Naive thymus-derived CD4-positive, alpha-beta T cell (primary cell): ENCODE measurements around the gene OR1J4. TPM values are rescaled to one million over a fixed set of nuclear protein-coding genes. Genes with fewer than 3 reads are reported as not detected.
A peak's percentile ranks its signal among the peaks of the same experiment; 100 is the strongest.

Source experiments
- ATAC-seq: fragments of 150-1000 bp; cut with Tn5 transposase; 2 replicates; pipeline ENCODE4 v1.10.0; 2021; ENCODE audit warnings: mild to moderate bottlenecking, moderate library complexity
- CTCF ChIA-PET: fragments of 350-600 bp; sonication (Branson Sonifier 250); formaldehyde crosslinking; loops from one replicate; lab custom pipeline; 2021; ENCODE audit warnings: antibody characterized with exemption; lab: Charles Lee
- POLR2A ChIA-PET: fragments of 350-600 bp; sonication (Branson Sonifier 250); formaldehyde crosslinking; loops from one replicate; lab custom pipeline; 2021; ENCODE audit warnings: antibody characterized with exemption, inconsistent platforms; lab: Charles Lee
- DNase-seq, 9 donors: peaks; one replicate each; pipeline versions ENCODE4 v3.0.0 to v3.0.0-alpha.2; 2020 to 2022; ENCODE audit warnings: mixed read lengths in 1 of 9
- H3K27ac ChIP-seq: one replicate; pipeline ENCODE4 v1.7.0; 2013; ENCODE audit warnings: mild to moderate bottlenecking, low read depth, low read length, moderate library complexity
- H3K27me3 ChIP-seq, 2 donors: one replicate each; pipeline ENCODE4 v1.7.0; 2013; ENCODE audit warnings: low read length in 2 of 2, mild to moderate bottlenecking in 2 of 2, moderate library complexity in 2 of 2; ENCODE audit not compliant: control insufficient read depth in 2 of 2, insufficient read depth in 2 of 2
- H3K36me3 ChIP-seq, 3 experiments: 1 replicate in 2 of 3; 2 replicates in 1 of 3; pipeline ENCODE4 v1.7.0; 2013; ENCODE audit warnings: low read length in 3 of 3, mild to moderate bottlenecking in 3 of 3, moderate library complexity in 1 of 3; ENCODE audit not compliant: insufficient read depth in 3 of 3, control insufficient read depth in 2 of 3
- H3K4me1 ChIP-seq, 2 donors: one replicate each; pipeline ENCODE4 v1.7.0; 2013; ENCODE audit warnings: low read length in 2 of 2, mild to moderate bottlenecking in 2 of 2, moderate library complexity in 1 of 2; ENCODE audit not compliant: control insufficient read depth in 2 of 2, insufficient read depth in 2 of 2
- H3K4me3 ChIP-seq: 2 replicates; pipeline ENCODE4 v1.7.0; 2013; ENCODE audit warnings: mild to moderate bottlenecking, low read length
- H3K9me3 ChIP-seq, 3 experiments: 1 replicate in 2 of 3; 2 replicates in 1 of 3; pipeline ENCODE4 v1.7.0; 2013; ENCODE audit warnings: low read length in 3 of 3; ENCODE audit not compliant: control insufficient read depth in 2 of 3
- H3K27ac Mint-ChIP-seq, 9 donors: one replicate each; pipeline ENCODE4 v1.8.0; 2020 to 2022; ENCODE audit warnings: mixed read lengths in 9 of 9, mild to moderate bottlenecking in 8 of 9, moderate library complexity in 5 of 9, inconsistent platforms in 2 of 9
- H3K27me3 Mint-ChIP-seq, 5 donors: one replicate each; pipeline ENCODE4 v1.8.0; 2021 to 2022; ENCODE audit warnings: mixed read lengths in 5 of 5, mild to moderate bottlenecking in 1 of 5
- H3K36me3 Mint-ChIP-seq, 5 donors: one replicate each; pipeline ENCODE4 v1.8.0; 2020 to 2022; ENCODE audit warnings: mixed read lengths in 5 of 5, mild to moderate bottlenecking in 3 of 5, inconsistent platforms in 1 of 5
- H3K4me1 Mint-ChIP-seq, 7 donors: one replicate each; pipeline ENCODE4 v1.8.0; 2020 to 2022; ENCODE audit warnings: mixed read lengths in 7 of 7, mild to moderate bottlenecking in 3 of 7, inconsistent platforms in 1 of 7
- H3K4me3 Mint-ChIP-seq, 10 donors: one replicate each; pipeline ENCODE4 v1.8.0; 2020 to 2022; ENCODE audit warnings: mild to moderate bottlenecking in 10 of 10, mixed read lengths in 10 of 10, moderate library complexity in 6 of 10, inconsistent platforms in 2 of 10
- H3K9me3 Mint-ChIP-seq, 11 donors: one replicate each; pipeline ENCODE4 v1.8.0; 2020 to 2022; ENCODE audit warnings: mixed read lengths in 11 of 11, mild to moderate bottlenecking in 4 of 11, inconsistent platforms in 1 of 11, moderate library complexity in 1 of 11
- intact Hi-C, 2 donors: fragments of 100-400 bp; cut with micrococcal nuclease; formaldehyde crosslinking; loops; one replicate each; pipeline ENCODE4 v1.15.1; 2023
- polyA plus RNA-seq, 2 donors: library from polyadenylated mRNA; unstranded; fragments of 300-500 nt; fragmentation: Illumina TruSeq; gene quantifications; one replicate each; pipeline ENCODE4 v1.2.3, GENCODE V29; 2021
- total RNA-seq, 6 experiments: library from RNA in 5 of 6; stranded (reverse) in 5 of 6; gene quantifications; 1 replicate in 5 of 6; 2 replicates in 1 of 6; pipeline ENCODE4 v1.2.3 and lab custom pipeline; 2021 to 2026

OR1J4 gene
- total and polyA plus RNA-seq, 7 experiments from 2014 or later = 0.42 TPM; not detected in 6

DNA sequence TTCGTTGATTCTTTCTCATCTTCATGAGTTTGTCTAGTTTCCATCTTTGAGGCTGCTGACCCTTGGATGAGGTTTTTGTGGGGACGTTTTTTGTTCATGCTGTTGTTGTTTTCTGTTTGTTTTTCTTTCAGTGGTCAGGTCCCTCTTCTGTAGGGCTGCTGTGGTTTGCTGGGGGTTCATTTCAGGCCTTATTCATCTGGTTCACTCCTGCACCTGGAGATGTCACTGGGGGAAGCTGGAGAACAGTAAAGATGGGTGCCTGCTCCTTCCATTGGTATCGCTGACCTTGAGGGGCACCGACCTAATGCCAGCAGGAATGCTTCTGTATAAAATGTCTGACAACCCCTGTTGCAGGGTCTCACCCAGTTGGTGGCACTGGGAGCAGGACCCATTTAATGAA lies 42.5 kb downstream of the OR1J4 start:
- H3K36me3 ChIP-seq = no peaks in the 10 kb centered on the region
- H3K4me1 ChIP-seq = no peaks in the 10 kb centered on the region
- intact Hi-C loops = no loop called here
- peaks cover 0 to 52% (median 4%) of the 10 kb centered on the region in 5 donors for H3K27me3 Mint-ChIP-seq
- H3K36me3 Mint-ChIP-seq = peaks cover 0 to 4% (median 0%) of the 10 kb centered on the region in 5 donors
- no peaks in the 10 kb centered on the region for H3K9me3 ChIP-seq
- no peaks in the 10 kb centered on the region for H3K27me3 ChIP-seq
- no peak overlapping the region for H3K27ac Mint-ChIP-seq
- no peak overlapping the region for H3K4me3 ChIP-seq
- ATAC-seq = no peak
- POLR2A ChIA-PET = no interaction called here
- H3K27ac ChIP-seq = no peak overlapping the region
- H3K9me3 Mint-ChIP-seq = peaks cover 4 to 27% (median 12%) of the 10 kb centered on the region in 11 donors
- H3K4me1 Mint-ChIP-seq = peaks cover 0 to 8% (median 0%) of the 10 kb centered on the region in 7 donors
- DNase-seq = no peak
- no peak overlapping the region for H3K4me3 Mint-ChIP-seq
- CTCF ChIA-PET = no interaction called here

DNA sequence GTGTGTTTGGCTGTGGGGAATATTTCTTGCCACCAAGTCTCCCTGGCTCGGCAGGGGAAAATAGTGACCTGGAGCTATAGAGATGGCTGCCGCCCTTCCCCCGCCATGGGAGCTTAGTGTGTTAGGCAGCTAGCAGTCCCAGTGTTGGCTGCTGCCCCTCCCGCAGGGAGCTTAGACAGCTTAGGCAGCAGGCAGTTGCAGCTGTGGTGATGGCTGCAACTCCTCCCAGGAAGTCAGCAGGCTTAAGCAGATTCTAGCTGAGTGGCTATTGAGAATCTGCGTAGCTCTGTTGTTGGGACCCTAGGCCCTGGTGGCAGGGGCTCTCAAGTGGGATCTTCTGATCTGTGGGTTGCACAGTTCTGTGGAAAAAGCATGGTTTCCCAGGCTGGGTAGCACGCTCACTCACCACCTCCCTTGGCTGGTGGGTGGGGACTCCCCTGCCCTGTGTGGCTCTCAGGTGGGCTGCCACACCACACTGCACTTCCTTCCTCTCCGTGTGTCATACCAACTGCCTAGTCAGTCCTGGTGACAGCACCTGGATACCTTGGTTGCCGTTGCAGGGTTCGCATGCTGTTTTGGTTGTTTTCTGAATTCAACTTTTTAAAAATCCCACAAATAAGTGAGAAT lies 43.3 kb downstream of the OR1J4 start:
- no peak for ATAC-seq
- Mint-ChIP-seq H3K36me3 (peaks cover 0 to 4% (median 0%) of the 10 kb centered on the region in 5 donors), H3K4me3 (peak overlapping the region in 1 of 10 donors; percentile 53), H3K27me3 (peaks cover 0 to 52% (median 4%) of the 10 kb centered on the region in 5 donors), H3K27ac (peak overlapping the region in 1 of 9 donors; percentile 58), H3K4me1 (peaks cover 0 to 8% (median 0%) of the 10 kb centered on the region in 7 donors), H3K9me3 (peaks cover 4 to 27% (median 12%) of the 10 kb centered on the region in 11 donors)
- no peak overlapping the region for H3K27ac ChIP-seq
- H3K4me3 ChIP-seq = no peak overlapping the region
- POLR2A ChIA-PET = no interaction called here
- CTCF ChIA-PET = interaction anchor here (0.7 kb wide), 1 partner anchor 18 kb away, joined by 3 read pairs; no protein-coding TSS in a partner anchor
- H3K36me3 ChIP-seq = no peaks in the 10 kb centered on the region
- DNase-seq = no peak
- no peaks in the 10 kb centered on the region for H3K9me3 ChIP-seq
- H3K4me1 ChIP-seq = no peaks in the 10 kb centered on the region
- intact Hi-C loops = no loop called here
- no peaks in the 10 kb centered on the region for H3K27me3 ChIP-seq

GRCh38 chr9:122567901-122568300 lies 49.0 kb downstream of the OR1J4 start:
- no peak overlapping the region for H3K4me3 ChIP-seq
- H3K27me3 ChIP-seq = no peaks in the 10 kb centered on the region
- H3K9me3 Mint-ChIP-seq = peaks cover 0 to 6% (median 0%) of the 10 kb centered on the region in 11 donors
- no peaks in the 10 kb centered on the region for H3K4me1 ChIP-seq
- no peak overlapping the region for H3K27ac Mint-ChIP-seq
- H3K27me3 Mint-ChIP-seq = peaks cover 0 to 31% (median 0%) of the 10 kb centered on the region in 5 donors
- H3K4me1 Mint-ChIP-seq = peaks cover 0 to 8% (median 0%) of the 10 kb centered on the region in 7 donors
- no peaks in the 10 kb centered on the region for H3K9me3 ChIP-seq
- no peak overlapping the region for H3K27ac ChIP-seq
- H3K36me3 ChIP-seq = no peaks in the 10 kb centered on the region
- ChIA-PET CTCF (no interaction called here), POLR2A (no interaction called here)
- no peak for ATAC-seq
- no peak for DNase-seq
- intact Hi-C loops = no loop called here
- H3K36me3 Mint-ChIP-seq = peaks cover 0 to 5% (median 1%) of the 10 kb centered on the region in 5 donors
- H3K4me3 Mint-ChIP-seq = no peak overlapping the region

Other genes with a start within 250 kb of the OR1J4 start
- gene PTGS1, start 148.1 kb upstream of the OR1J4 start, total RNA-seq = 1 to 10 TPM in 2 of 5 experiments, under 1 TPM in 3; 0.41 to 7.0 (median 0.67) TPM
- gene PTGS1, start 148.1 kb upstream of the OR1J4 start, polyA plus RNA-seq = under 1 TPM in 1 of 2 donors, not detected in 1; 0.44 TPM
- gene OR1J1, start 41.2 kb upstream of the OR1J4 start, total RNA-seq = not detected
- gene OR1J1, start 41.2 kb upstream of the OR1J4 start, polyA plus RNA-seq = not detected
- under 1 TPM in 2 of 5 experiments, not detected in 3; 0.66 to 0.69 TPM for gene OR1J2, start 8.3 kb upstream of the OR1J4 start, total RNA-seq
- not detected for gene OR1J2, start 8.3 kb upstream of the OR1J4 start, polyA plus RNA-seq
- gene OR1N1, start 8.2 kb downstream of the OR1J4 start, total RNA-seq = not detected
- gene OR1N1, start 8.2 kb downstream of the OR1J4 start, polyA plus RNA-seq = not detected
- gene OR1N2, start 34.0 kb downstream of the OR1J4 start, total RNA-seq = under 1 TPM in 1 of 5 experiments, not detected in 4; 0.85 TPM
- not detected for gene OR1N2, start 34.0 kb downstream of the OR1J4 start, polyA plus RNA-seq
- gene OR1L8, start 64.2 kb downstream of the OR1J4 start, total RNA-seq = under 1 TPM in 1 of 5 experiments, not detected in 4; 0.19 TPM
- gene OR1L8, start 64.2 kb downstream of the OR1J4 start, polyA plus RNA-seq = not detected
- under 1 TPM in 2 of 5 experiments, not detected in 3; 0.42 to 0.69 TPM for gene OR1Q1, start 95.6 kb downstream of the OR1J4 start, total RNA-seq
- not detected for gene OR1Q1, start 95.6 kb downstream of the OR1J4 start, polyA plus RNA-seq
- under 1 TPM in 1 of 5 experiments, not detected in 4; 0.66 TPM for gene OR1B1, start 138.5 kb downstream of the OR1J4 start, total RNA-seq
- not detected for gene OR1B1, start 138.5 kb downstream of the OR1J4 start, polyA plus RNA-seq
- gene OR1L1, start 142.6 kb downstream of the OR1J4 start, total RNA-seq = not detected
- gene OR1L1, start 142.6 kb downstream of the OR1J4 start, polyA plus RNA-seq = not detected
- gene OR1L3, start 156.0 kb downstream of the OR1J4 start, total RNA-seq = not detected
- gene OR1L3, start 156.0 kb downstream of the OR1J4 start, polyA plus RNA-seq = not detected
- gene OR1L4, start 204.8 kb downstream of the OR1J4 start, total RNA-seq = not detected
- not detected for gene OR1L4, start 204.8 kb downstream of the OR1J4 start, polyA plus RNA-seq
- not detected for gene OR1L6, start 223.2 kb downstream of the OR1J4 start, total RNA-seq
- not detected for gene OR1L6, start 223.2 kb downstream of the OR1J4 start, polyA plus RNA-seq